GM12878 (cell line): ENCODE data around the gene C6orf89. TPM values are rescaled to one million over a fixed set of nuclear protein-coding genes. Genes with fewer than 3 reads are reported as not detected.

Source experiments
- ATAC-seq: fragments of 200-7000 bp; cut with Tn5 transposase; 3 replicates; pipeline ENCODE4 v1.9.1; 2020; ENCODE audit warnings: mild to moderate bottlenecking, moderate library complexity
- BruUV-seq: library from RNA; stranded (reverse); fragments of 400-500 nt; replicated peaks from 2 replicates; lab custom pipeline; 2021; lab: Mats Ljungman, UMichigan
- CTCF ChIA-PET: fragments of 300-600 bp; sonication (Branson Sonifier 250); formaldehyde crosslinking; extraction: SDS; loops from one replicate; lab custom pipeline; 2021; ENCODE audit warnings: inconsistent platforms; lab: Yijun Ruan, JAX
- POLR2A ChIA-PET: fragments of 350-600 bp; formaldehyde crosslinking; extraction: SDS; loops from one replicate; lab custom pipeline; 2021; ENCODE audit warnings: inconsistent platforms; lab: Charles Lee
- RAD21 ChIA-PET: fragments of 300-600 bp; sonication (Branson Sonifier 250); formaldehyde crosslinking; loops from one replicate; lab custom pipeline; 2023; ENCODE audit warnings: antibody characterized with exemption; ENCODE audit not compliant: unreplicated experiment; lab: Charles Lee
- SMC1A ChIA-PET: fragments of 300-600 bp; sonication (Branson Sonifier 250); formaldehyde crosslinking; loops from one replicate; lab custom pipeline; 2023; ENCODE audit not compliant: unreplicated experiment, uncharacterized antibody; lab: Charles Lee
- DNase-seq: peaks from one replicate; pipeline ENCODE4 v3.0.0-alpha.2; 2011; ENCODE audit warnings: low read depth, low spot score
- FAIRE-seq: peaks from 3 replicates; lab custom pipeline; 2011; peaks lifted over from hg19 to GRCh38; lab: Jason Lieb, UNC
- H2AFZ ChIP-seq: 2 replicates; pipeline ENCODE4 v1.6.0; 2011; ENCODE audit warnings: low read depth, low read length, control low read depth; ENCODE audit not compliant: control insufficient read depth
- H3K27ac ChIP-seq: 2 replicates; pipeline ENCODE4 v1.5.1; 2011; ENCODE audit warnings: control low read depth; ENCODE audit not compliant: control insufficient read depth, insufficient read depth
- H3K27me3 ChIP-seq, 2 experiments: replicated peaks in 1 of 2; 2 replicates each; pipeline versions ENCODE4 v1.6.0 to v1.6.1; 2011; ENCODE audit warnings: low read length in 1 of 2; ENCODE audit not compliant: control insufficient read depth in 2 of 2, insufficient read depth in 2 of 2
- H3K36me3 ChIP-seq, 2 experiments: 2 replicates each; pipeline ENCODE4 v1.5.1; 2011; ENCODE audit warnings: low read length in 1 of 2; ENCODE audit not compliant: control insufficient read depth in 2 of 2, insufficient read depth in 2 of 2
- H3K4me1 ChIP-seq: 2 replicates; pipeline ENCODE4 v1.6.1; 2011; ENCODE audit warnings: mild to moderate bottlenecking, low read length, moderate library complexity, mixed read lengths; ENCODE audit not compliant: control insufficient read depth, insufficient read depth
- H3K4me2 ChIP-seq: 2 replicates; pipeline ENCODE4 v1.6.0; 2011; ENCODE audit warnings: control low read depth; ENCODE audit not compliant: control insufficient read depth, insufficient read depth
- H3K4me3 ChIP-seq: fragments of 200-600 bp; sonication (generic); 2 replicates; pipeline ENCODE4 v1.5.1; 2016
- H3K79me2 ChIP-seq: 2 replicates; pipeline ENCODE4 v1.6.0; 2011; ENCODE audit warnings: low read length; ENCODE audit not compliant: control insufficient read depth, insufficient read depth
- H3K9ac ChIP-seq: 2 replicates; pipeline ENCODE4 v1.8.0; 2011; ENCODE audit warnings: low read length, control low read depth, mixed read lengths; ENCODE audit not compliant: control insufficient read depth, insufficient read depth
- H3K9me3 ChIP-seq: replicated peaks from 3 replicates; pipeline ENCODE4 v1.5.1; 2011; ENCODE audit warnings: mild to moderate bottlenecking, low read length; ENCODE audit not compliant: control insufficient read depth, insufficient read depth
- H4K20me1 ChIP-seq: 2 replicates; pipeline ENCODE4 v1.6.0; 2011; ENCODE audit not compliant: control insufficient read depth, insufficient read depth
- EP300 ChIP-seq, 2 experiments: fragments of 150-350 bp in 1 of 2; IDR thresholded peaks; 2 replicates each; pipeline ENCODE4 v1.6.1; 2011 to 2012; ENCODE audit warnings: low read depth in 2 of 2, low read length in 2 of 2, borderline replicate concordance in 1 of 2, improper control_type of control experiment in 1 of 2, inconsistent platforms in 1 of 2; ENCODE audit not compliant: control insufficient read depth in 1 of 2
- LARP7 ChIP-seq: fragments of 450-650 bp; IDR thresholded peaks from 2 replicates; pipeline ENCODE4 v1.6.1; 2017; ENCODE audit warnings: mild to moderate bottlenecking
- POLR2A ChIP-seq: IDR thresholded peaks from 2 replicates; pipeline ENCODE4 v1.6.1; 2011; ENCODE audit warnings: low read depth, mild to moderate bottlenecking, low read length
- POLR2AphosphoS5 ChIP-seq: IDR thresholded peaks from 2 replicates; pipeline ENCODE4 v1.6.1; 2011; ENCODE audit warnings: mild to moderate bottlenecking, low read length, inconsistent platforms
- SRF ChIP-seq, 2 experiments: IDR thresholded peaks; 2 replicates each; pipeline ENCODE4 v1.6.1; 2011; ENCODE audit warnings: low read depth in 2 of 2, low read length in 2 of 2, mild to moderate bottlenecking in 1 of 2, moderate library complexity in 1 of 2
- WGBS: methylation state at CpG from one replicate; pipeline ENCODE4 v1.1.6; 2016; ENCODE audit warnings: low lambda C conversion rate; ENCODE audit not compliant: insufficient replicate concordance, insufficient coverage; ENCODE audit errors: missing lambda C conversion rate; 5-methylcytosine and 5-hydroxymethylcytosine counted together
- in situ Hi-C: fragments of 300-500 bp; cut with MboI; formaldehyde crosslinking; loops from 9 replicates; pipeline ENCODE4 v1.14.3; 2018; ENCODE audit warnings: mixed read lengths
- intact Hi-C: fragments of 100-400 bp; cut with micrococcal nuclease; formaldehyde crosslinking; loops from one replicate; pipeline ENCODE4 v1.14.2; 2022; ENCODE audit not compliant: unreplicated experiment
- polyA plus RNA-seq, 11 experiments: library from polyadenylated mRNA; depleted of rRNA in 4 of 11; unstranded in 6 of 11; stranded (reverse) in 5 of 11; fragments of >200 nt; fragmentation: Nextera tagmentation in 4 of 11; fragmentation: Illumina TruSeq in 1 of 11; extraction: Ambion mirVana in 4 of 11; extraction: Trizol in 1 of 11; gene quantifications; 1 replicate in 1 of 11; 2 replicates in 10 of 11; pipeline versions ENCODE4 v1.2.1 to v1.2.3, GENCODE V29; 2011 to 2016; ENCODE audit warnings: inconsistent platforms in 2 of 11, missing spikeins in 2 of 11, low read depth in 1 of 11
- total RNA-seq, 4 experiments: library from RNA; depleted of rRNA in 3 of 4; stranded (reverse); fragments of >200 nt in 3 of 4; fragmentation: Illumina TruSeq in 1 of 4; extraction: Trizol in 1 of 4; gene quantifications; 2 replicates each; pipeline versions ENCODE4 v1.2.1 to v1.2.3, GENCODE V29; 2013 to 2021

The C6orf89 gene
- total and polyA plus RNA-seq, 10 of the 15 experiments (the other 5 are each of a cell fraction or from before 2014, with no cell fraction given) = 10.8 to 42.7 (median 28.6) TPM

DNA sequence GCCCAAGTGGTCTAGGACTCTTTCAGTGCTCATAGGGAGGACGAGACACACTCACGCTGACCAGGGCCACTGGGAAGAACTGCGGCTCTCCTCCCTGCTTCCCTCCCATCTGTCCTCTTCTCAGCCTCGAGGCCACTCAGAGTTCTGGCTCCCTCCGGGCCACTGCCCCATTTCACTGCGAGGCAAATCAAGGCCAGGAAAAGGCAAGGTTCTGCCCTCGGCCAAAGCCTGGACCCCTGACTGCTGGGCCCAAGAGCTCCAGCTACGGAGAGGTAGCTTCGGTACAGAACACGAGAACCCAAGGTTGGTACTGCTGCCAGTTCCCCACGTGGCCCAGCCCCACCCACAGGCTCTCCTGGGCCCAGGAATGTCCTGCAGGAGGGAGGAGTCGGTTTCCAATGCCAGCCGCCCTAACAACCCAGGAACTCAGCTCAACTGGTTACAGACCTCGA is 83.5 kb downstream of the C6orf89 start:
- Histone ChIP-seq H3K9ac (no peak overlapping the region), H3K4me2 (no peak overlapping the region), H4K20me1 (no peaks in the 10 kb centered on the region), H3K9me3 (no peaks in the 10 kb centered on the region), H3K36me3 (peaks cover 34 to 37% of the 10 kb centered on the region in 2 experiments), H2AFZ (no peak overlapping the region), H3K4me1 (no peaks in the 10 kb centered on the region), H3K4me3 (no peak overlapping the region), H3K27me3 (no peaks in the 10 kb centered on the region), H3K27ac (no peak overlapping the region), H3K79me2 (no peaks in the 10 kb centered on the region)
- TF ChIP-seq POLR2AphosphoS5 (peak; percentile 20; the same call in 1 of the 2 replicates), LARP7 (no peak)
- no TSS peak for BruUV-seq
- ATAC-seq (no peak), DNase-seq (no peak), FAIRE-seq (no peak)
- in situ Hi-C loops = no loop called here
- ChIA-PET CTCF (interaction anchor here (0.8 kb wide), 1 partner anchor 19 kb away, joined by 3 read pairs; no protein-coding TSS in a partner anchor), SMC1A (no interaction called here), POLR2A (interaction anchor here (0.7 kb wide), 1 partner anchor 37 kb away, joined by 3 read pairs; no protein-coding TSS in a partner anchor), RAD21 (no interaction called here)
- 79% methylated on average over 14 of the region's 14 CpGs for WGBS
- intact Hi-C loops = no loop called here

DNA sequence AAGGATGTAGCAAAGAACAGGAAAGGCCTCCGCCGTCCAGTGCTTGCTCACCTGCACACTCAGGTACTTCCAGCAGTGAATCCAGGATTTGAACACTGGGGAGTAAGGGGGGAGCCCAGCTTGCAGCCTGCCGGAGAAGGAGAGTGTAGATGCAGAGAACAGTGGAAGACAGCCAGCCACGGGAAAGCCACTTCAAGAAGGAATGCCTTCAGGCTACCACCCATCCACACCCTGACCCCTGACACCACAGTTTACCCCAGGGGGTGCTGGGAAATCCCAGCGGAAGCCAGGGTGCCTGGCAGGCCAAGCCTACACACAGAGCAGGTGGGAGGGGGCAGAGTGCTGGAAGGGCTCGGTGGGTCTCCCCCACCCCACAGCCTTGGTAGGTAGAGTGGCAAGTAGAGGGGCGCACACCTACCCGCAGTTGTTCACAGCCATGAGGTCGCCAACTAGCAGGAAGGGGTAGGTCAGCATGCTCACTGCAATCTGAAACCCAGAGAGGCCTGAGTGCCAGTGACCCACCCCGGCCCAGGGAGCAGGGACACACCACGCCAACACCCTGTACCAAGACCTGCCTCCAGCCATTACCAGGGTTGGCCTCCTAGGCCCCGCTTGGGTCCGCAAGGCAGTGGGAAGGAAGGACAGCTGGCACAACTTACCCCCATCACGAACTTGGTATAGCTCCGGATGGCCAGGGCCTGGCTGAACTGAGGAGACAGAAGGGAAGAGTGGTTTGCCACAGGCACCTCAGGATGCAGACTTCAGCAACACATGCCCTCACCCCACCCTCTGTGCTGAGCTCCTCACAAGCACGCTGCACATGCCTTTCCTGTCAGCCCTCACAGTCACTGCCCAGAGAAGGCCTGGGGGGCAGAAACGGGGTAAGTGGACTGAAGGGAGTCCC is 84.5 kb downstream of the C6orf89 start:
- no peak for FAIRE-seq
- H3K79me2 ChIP-seq = no peaks in the 10 kb centered on the region
- H3K4me2 ChIP-seq = no peak overlapping the region
- CTCF ChIA-PET = interaction anchor here (1.5 kb wide), 1 partner anchor 48 kb away, joined by 4 read pairs; no protein-coding TSS in a partner anchor
- POLR2A ChIA-PET = no interaction called here
- no peaks in the 10 kb centered on the region for H3K4me1 ChIP-seq
- TF ChIP-seq SRF (IDR thresholded peaks at IDR 0.05; ENCODE audit: low read depth in 2 of 2, low read length in 2 of 2) (no peak), EP300 (IDR thresholded peaks at IDR 0.05; ENCODE audit: borderline replicate concordance in 1 of 2, control insufficient read depth in 1 of 2, low read depth in 2 of 2, low read length in 2 of 2) (no peak), POLR2A (peak; percentile 36; the same call in 1 of the 2 replicates), POLR2AphosphoS5 (0 out of 2 replicates have a peak, but pooled peaks have one; percentile 16)
- no peak for ATAC-seq
- H2AFZ ChIP-seq = no peak overlapping the region
- BruUV-seq = no TSS peak
- in situ Hi-C loops (no loop called here), intact Hi-C loops (no loop called here)
- no peak overlapping the region for H3K27ac ChIP-seq
- RAD21 ChIA-PET = no interaction called here
- DNase-seq = no peak
- WGBS = 92% methylated on average over 17 of the region's 17 CpGs
- H3K4me3 ChIP-seq = no peak overlapping the region
- H3K36me3 ChIP-seq = peaks cover 41 to 42% of the 10 kb centered on the region in 2 experiments
- no peak overlapping the region for H3K9ac ChIP-seq
- H3K27me3 ChIP-seq = no peaks in the 10 kb centered on the region
- no peaks in the 10 kb centered on the region for H3K9me3 ChIP-seq
- H4K20me1 ChIP-seq = no peaks in the 10 kb centered on the region
- SMC1A ChIA-PET = no interaction called here
